WI38 (cell line): Measurements from ENCODE around the gene ITGB1BP1.

Experiments
- H3K4me3 ChIP-seq: 2 replicates; pipeline ENCODE4 v1.5.1; 2011; ENCODE audit warnings: low read depth, mild to moderate bottlenecking, control low read depth, low read length
- CTCF ChIP-seq: IDR thresholded peaks from 2 replicates; pipeline ENCODE4 v1.5.1; 2012; ENCODE audit warnings: low read depth, mild to moderate bottlenecking, control low read depth, low read length

Gene ITGB1BP1

GRCh38 chr2:9373476-9373875 lies 49.9 kb downstream of the ITGB1BP1 start:
- TF ChIP-seq CTCF, result no peak
- H3K4me3 ChIP-seq, result no peak overlapping the region

GRCh38 chr2:9373047-9373446 lies 50.3 kb downstream of the ITGB1BP1 start:
- TF ChIP-seq CTCF, result no peak
- no peak overlapping the region for H3K4me3 ChIP-seq

- TF ChIP-seq CTCF, result no peak
- H3K4me3 ChIP-seq, result no peak overlapping the region
These were observed 52.6 kb downstream of the ITGB1BP1 start for GRCh38 chr2:9370746-9371145.

GRCh38 chr2:9366026-9366425 lies 57.3 kb downstream of the ITGB1BP1 start:
- TF ChIP-seq CTCF, result no peak
- no peak overlapping the region for H3K4me3 ChIP-seq

GRCh38 chr2:9365498-9366019 lies 57.8 kb downstream of the ITGB1BP1 start:
- no peak for TF ChIP-seq CTCF
- no peak overlapping the region for H3K4me3 ChIP-seq

- no peak overlapping the region for H3K4me3 ChIP-seq
- no peak for TF ChIP-seq CTCF
These were observed 58.4 kb downstream of the ITGB1BP1 start for GRCh38 chr2:9364791-9365497.

- no peak for TF ChIP-seq CTCF
These were observed 59.0 kb downstream of the ITGB1BP1 start for GRCh38 chr2:9364373-9364772.

More at GRCh38 chr2:9364373-9364772, 59.0 kb downstream of the ITGB1BP1 start:
- no peak overlapping the region for H3K4me3 ChIP-seq
